HepG2 (cell line): ENCODE results near the gene BTG2. TPM values are rescaled to one million over a fixed set of nuclear protein-coding genes. Genes with fewer than 3 reads are reported as not detected.

Source experiments
- ATAC-seq: fragments of 200-7000 bp; cut with Tn5 transposase; 3 replicates; pipeline ENCODE4 v1.9.1; 2020; ENCODE audit warnings: mild to moderate bottlenecking, moderate library complexity
- BruUV-seq: library from RNA; stranded (reverse); fragments of 400-500 nt; replicated peaks from 2 replicates; lab custom pipeline; 2021; lab: Mats Ljungman, UMichigan
- CTCF ChIA-PET: fragments of 300-600 bp; formaldehyde crosslinking; extraction: SDS; loops from one replicate; lab custom pipeline; 2021; ENCODE audit warnings: low total read pairs, inconsistent platforms, low intra/inter-chr PET ratio; lab: Yijun Ruan, JAX
- POLR2A ChIA-PET: fragments of 350-600 bp; sonication (Branson Sonifier 250); formaldehyde crosslinking; loops from one replicate; lab custom pipeline; 2020; ENCODE audit warnings: antibody characterized with exemption, inconsistent platforms; lab: Yijun Ruan, JAX
- DNase-seq: peaks from one replicate; pipeline ENCODE4 v3.0.0-alpha.2; 2015; ENCODE audit warnings: low spot score
- FAIRE-seq: peaks from 3 replicates; lab custom pipeline; 2011; peaks lifted over from hg19 to GRCh38; lab: Jason Lieb, UNC
- H2AFZ ChIP-seq: one replicate; pipeline ENCODE4 v1.6.1; 2011; ENCODE audit warnings: low read length, inconsistent platforms
- H3K27ac ChIP-seq: fragments of 300-600 bp; 3 replicates; pipeline ENCODE4 v1.8.0; 2011; ENCODE audit warnings: mixed run types, mild to moderate bottlenecking, mixed read lengths, low read length, inconsistent platforms; ENCODE audit not compliant: insufficient read depth; ENCODE audit errors: extremely low read length
- H3K27me3 ChIP-seq, 2 experiments: fragments of 200-600 bp in 1 of 2; 2 replicates in 1 of 2; 3 replicates in 1 of 2; pipeline versions ENCODE4 v1.6.0 to v1.8.0; 2011; ENCODE audit warnings: low read length in 2 of 2, mild to moderate bottlenecking in 2 of 2, moderate library complexity in 2 of 2, inconsistent platforms in 1 of 2; ENCODE audit not compliant: insufficient read depth in 2 of 2, control insufficient read depth in 1 of 2
- H3K36me3 ChIP-seq, 2 experiments: fragments of 200-600 bp in 1 of 2; replicated peaks in 1 of 2; 2 replicates in 1 of 2; 3 replicates in 1 of 2; pipeline versions ENCODE4 v1.5.1 to v1.8.0; 2011; ENCODE audit warnings: low read length in 2 of 2, inconsistent platforms in 1 of 2; ENCODE audit not compliant: insufficient read depth in 2 of 2, control insufficient read depth in 1 of 2
- H3K4me1 ChIP-seq: 2 replicates; pipeline ENCODE4 v1.5.1; 2012; ENCODE audit warnings: low read length, inconsistent platforms; ENCODE audit not compliant: insufficient read depth
- H3K4me2 ChIP-seq: 2 replicates; pipeline ENCODE4 v1.6.0; 2011; ENCODE audit warnings: low read depth, low read length, inconsistent platforms
- H3K4me3 ChIP-seq, 3 experiments: fragments of 200-600 bp in 1 of 3; sonication (generic), shearing (Covaris generic) in 1 of 3; replicated peaks in 1 of 3; 2 replicates each; pipeline ENCODE4 v1.5.1; 2011 to 2016; ENCODE audit warnings: low read length in 3 of 3, inconsistent platforms in 2 of 3, low read depth in 2 of 3, mild to moderate bottlenecking in 2 of 3, control low read depth in 1 of 3, mixed read lengths in 1 of 3; ENCODE audit not compliant: insufficient read depth in 1 of 3
- H3K79me2 ChIP-seq: one replicate; pipeline ENCODE4 v1.6.1; 2011; ENCODE audit warnings: low read length, inconsistent platforms; ENCODE audit not compliant: insufficient read depth
- H3K9ac ChIP-seq: 2 replicates; pipeline ENCODE4 v1.6.0; 2011; ENCODE audit warnings: mild to moderate bottlenecking, low read depth, low read length, inconsistent platforms; ENCODE audit not compliant: insufficient read depth
- H3K9me3 ChIP-seq: 2 replicates; pipeline ENCODE4 v1.5.1; 2012; ENCODE audit warnings: mild to moderate bottlenecking, low read length
- H4K20me1 ChIP-seq: 2 replicates; pipeline ENCODE4 v1.6.0; 2011; ENCODE audit warnings: inconsistent platforms, mild to moderate bottlenecking, low read length, moderate library complexity; ENCODE audit not compliant: insufficient read depth
- ATAD3A ChIP-seq: sonication (generic); formaldehyde crosslinking; IDR thresholded peaks from 2 replicates; pipeline ENCODE4 v1.4.0; 2020; ENCODE audit warnings: missing genetic modification reagents
- CREB1 ChIP-seq, 2 experiments: fragments of 450-650 bp in 1 of 2; IDR thresholded peaks; 2 replicates each; pipeline ENCODE4 v1.6.1; 2016 to 2017; ENCODE audit warnings: control low read depth in 1 of 2, mild to moderate bottlenecking in 1 of 2, missing compliant biosample characterization in 1 of 2, missing genetic modification characterization in 1 of 2
- FOSL2 ChIP-seq: sonication (generic); formaldehyde crosslinking; IDR thresholded peaks from 2 replicates; pipeline ENCODE4 v1.4.0; 2020; ENCODE audit warnings: missing genetic modification reagents
- HDAC6 ChIP-seq: fragments of 200-600 bp; sonication (generic); IDR thresholded peaks from 2 replicates; pipeline ENCODE4 v1.7.0; 2017; ENCODE audit warnings: mild to moderate bottlenecking, antibody characterized with exemption, low read length, low read depth
- NR3C1 ChIP-seq: sonication (generic); formaldehyde crosslinking; IDR thresholded peaks from 2 replicates; pipeline ENCODE4 v1.4.0; 2020; ENCODE audit warnings: missing genetic modification reagents
- RFX5 ChIP-seq: IDR thresholded peaks from 2 replicates; pipeline ENCODE4 v1.6.1; 2011; ENCODE audit warnings: low read depth, low read length, improper control_type of control experiment
- RNF2 ChIP-seq: fragments of 450-650 bp; conservative IDR thresholded peaks from 2 replicates; pipeline ENCODE4 v1.6.1; 2016; ENCODE audit warnings: low read depth
- TSC22D2 ChIP-seq: sonication (generic); formaldehyde crosslinking; IDR thresholded peaks from 2 replicates; pipeline ENCODE4 v1.5.1; 2020; ENCODE audit warnings: missing genetic modification reagents, mild to moderate bottlenecking, borderline replicate concordance
- ZBTB20 ChIP-seq: sonication (generic); formaldehyde crosslinking; IDR thresholded peaks from 2 replicates; pipeline ENCODE4 v1.8.1; 2023; ENCODE audit warnings: missing genetic modification reagents, low read depth, mild to moderate bottlenecking, borderline replicate concordance
- ZFP36L2 ChIP-seq: sonication (generic); formaldehyde crosslinking; IDR thresholded peaks from 2 replicates; pipeline ENCODE4 v1.4.0; 2020; ENCODE audit warnings: missing genetic modification reagents
- ZNF383 ChIP-seq: sonication (generic); formaldehyde crosslinking; IDR thresholded peaks from 2 replicates; pipeline ENCODE4 v1.4.0; 2020; ENCODE audit warnings: missing genetic modification reagents, mild to moderate bottlenecking, borderline replicate concordance
- ZNF720 ChIP-seq: sonication (generic); formaldehyde crosslinking; IDR thresholded peaks from 2 replicates; pipeline ENCODE4 v1.4.0; 2020; ENCODE audit warnings: missing genetic modification reagents
- ZNF790 ChIP-seq: sonication (generic); formaldehyde crosslinking; IDR thresholded peaks from 2 replicates; pipeline ENCODE4 v1.8.0; 2022; ENCODE audit warnings: missing genetic modification reagents, mild to moderate bottlenecking, borderline replicate concordance
- ZNF83 ChIP-seq: sonication (generic); formaldehyde crosslinking; IDR thresholded peaks from 2 replicates; pipeline ENCODE4 v1.4.0; 2020; ENCODE audit warnings: missing genetic modification reagents, mild to moderate bottlenecking, borderline replicate concordance
- WGBS: methylation state at CpG from one replicate; pipeline ENCODE4 v1.1.6; 2017; ENCODE audit warnings: low lambda C conversion rate; 5-methylcytosine and 5-hydroxymethylcytosine counted together
- in situ Hi-C: cut with HindIII; loops from 2 replicates; pipeline ENCODE4 v1.10.0; 2017; ENCODE audit warnings: low pct_unique_long_range_greater_than_20kb; ENCODE audit not compliant: extremely low pct_ligation_motif_present
- intact Hi-C: fragments of 100-400 bp; cut with micrococcal nuclease; formaldehyde crosslinking; loops from one replicate; pipeline ENCODE4 v1.10.0; 2022; ENCODE audit not compliant: unreplicated experiment
- polyA plus RNA-seq, 8 experiments: library from polyadenylated mRNA; depleted of rRNA in 3 of 8; stranded (reverse) in 7 of 8; unstranded in 1 of 8; fragments of >200 nt; fragmentation: Illumina TruSeq in 4 of 8; extraction: Trizol in 4 of 8; gene quantifications; 2 replicates each; pipeline versions ENCODE4 v1.2.1 to v1.2.3, GENCODE V29; 2011 to 2016; ENCODE audit warnings: low read depth in 4 of 8, missing spikeins in 1 of 8, mixed read lengths in 1 of 8; ENCODE audit not compliant: insufficient read depth in 1 of 8
- total RNA-seq, 5 experiments: library from RNA; depleted of rRNA; stranded (reverse); fragments of >200 nt; fragmentation: Illumina TruSeq; extraction: Trizol; gene quantifications; 2 replicates each; pipeline ENCODE4 v1.2.3, GENCODE V29; 2016; ENCODE audit warnings: low read depth in 1 of 5
- TF ChIP-seq, protein P1 (sequence below): sonication (generic); formaldehyde crosslinking; IDR thresholded peaks from 2 replicates; pipeline ENCODE4 v1.8.1; 2022; ENCODE audit warnings: mild to moderate bottlenecking, missing genetic modification reagents

BTG2 gene
- total and polyA plus RNA-seq, 2 of the 13 experiments (the other 11 are each of a cell fraction or from before 2014, with no cell fraction given): 13.6 to 18.3 TPM

DNA sequence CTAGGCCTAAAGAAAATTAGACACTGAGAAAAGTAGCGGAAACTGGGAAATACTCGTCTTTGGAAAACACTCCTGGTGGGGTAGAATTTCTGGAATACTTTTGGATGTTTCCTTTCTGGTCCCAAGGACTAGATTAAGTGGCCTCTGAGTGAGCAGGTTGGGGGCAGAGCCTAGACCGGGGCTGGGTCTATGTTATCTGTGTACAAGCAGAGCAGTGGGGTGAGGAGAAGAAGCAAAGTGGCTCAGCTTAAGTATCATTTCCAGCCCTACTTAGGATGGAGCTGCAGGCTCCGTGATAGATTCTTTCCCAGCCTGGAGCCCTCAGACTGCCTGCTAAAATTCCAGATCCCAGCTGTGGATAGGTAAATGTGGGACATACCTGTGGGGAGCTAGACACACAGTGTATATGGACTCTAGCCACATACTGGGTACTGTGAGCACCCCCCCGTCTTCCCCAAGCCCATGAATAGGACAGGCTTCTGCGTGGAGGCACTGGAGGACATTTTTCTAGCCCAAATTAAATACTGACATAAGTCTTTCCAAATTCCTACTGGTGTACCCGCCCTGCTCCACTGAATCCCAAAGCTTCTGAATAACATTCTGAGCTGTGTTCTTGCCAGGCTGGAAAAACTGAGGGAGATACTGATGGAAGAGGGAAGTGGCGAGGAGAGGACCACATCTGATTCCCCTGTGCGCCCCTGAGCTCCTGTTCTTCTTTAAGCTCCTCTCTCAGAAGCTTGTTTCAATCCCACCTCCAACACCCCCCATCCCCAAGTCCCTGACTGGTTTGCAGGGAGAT is 38.8 kb downstream of the BTG2 start:
- ChIA-PET CTCF (no interaction called here), POLR2A (no interaction called here)
- H3K4me2 ChIP-seq: no peak overlapping the region
- TF ChIP-seq ZNF720 (no peak), ZNF383 (CRISPR knock-in tag) (no peak), RFX5 (no peak), TSC22D2 (no peak), FOSL2 (no peak), NR3C1 (CRISPR knock-in tag) (no peak), ZFP36L2 (CRISPR knock-in tag) (no peak), RNF2 (no peak), ATAD3A (CRISPR knock-in tag) (no peak), CREB1 (IDR thresholded peaks at IDR 0.05) (no peak), CREB1 (CRISPR knock-in tag; IDR thresholded peaks at IDR 0.05) (no peak), ZNF790 (no peak), ZNF83 (CRISPR knock-in tag) (no peak), ZBTB20 (no peak), HDAC6 (no peak)
- TF ChIP-seq, protein P1, sequence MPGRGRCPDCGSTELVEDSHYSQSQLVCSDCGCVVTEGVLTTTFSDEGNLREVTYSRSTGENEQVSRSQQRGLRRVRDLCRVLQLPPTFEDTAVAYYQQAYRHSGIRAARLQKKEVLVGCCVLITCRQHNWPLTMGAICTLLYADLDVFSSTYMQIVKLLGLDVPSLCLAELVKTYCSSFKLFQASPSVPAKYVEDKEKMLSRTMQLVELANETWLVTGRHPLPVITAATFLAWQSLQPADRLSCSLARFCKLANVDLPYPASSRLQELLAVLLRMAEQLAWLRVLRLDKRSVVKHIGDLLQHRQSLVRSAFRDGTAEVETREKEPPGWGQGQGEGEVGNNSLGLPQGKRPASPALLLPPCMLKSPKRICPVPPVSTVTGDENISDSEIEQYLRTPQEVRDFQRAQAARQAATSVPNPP: no peak
- FAIRE-seq (no peak), DNase-seq (no peak), ATAC-seq (no peak)
- H3K4me1 ChIP-seq: peaks cover 6% of the 10 kb centered on the region; the same call in 1 of the 2 replicates
- H3K36me3 ChIP-seq: no peaks in the 10 kb centered on the region
- intact Hi-C loops: no loop called here
- no peak overlapping the region for H3K4me3 ChIP-seq
- no TSS peak for BruUV-seq
- in situ Hi-C loops: loop anchor here (5.0 kb wide), 2 partner anchors 98 to 143 kb away; no protein-coding TSS in a partner anchor
- H3K27ac ChIP-seq: no peak overlapping the region
- H3K9me3 ChIP-seq: no peaks in the 10 kb centered on the region
- no peak overlapping the region for H2AFZ ChIP-seq
- no peak overlapping the region for H3K9ac ChIP-seq
- 41% methylated on average over 7 of the region's 9 CpGs for WGBS
- H4K20me1 ChIP-seq: no peaks in the 10 kb centered on the region
- no peaks in the 10 kb centered on the region for H3K79me2 ChIP-seq
- H3K27me3 ChIP-seq: peaks cover 1 to 25% of the 10 kb centered on the region in 2 experiments; a peak in 3 of 5 replicates
